HCT116 (cell line): ENCODE data around the gene WBP1L. TPM values are rescaled to one million over a fixed set of nuclear protein-coding genes. Genes with fewer than 3 reads are reported as not detected.

Experiments used
- ATAC-seq: fragments of 200-7000 bp; cut with Tn5 transposase; 2 replicates; pipeline ENCODE4 v1.9.1; 2020; ENCODE audit warnings: mild to moderate bottlenecking, moderate library complexity
- BruUV-seq: library from RNA; stranded (reverse); fragments of 400-500 nt; replicated peaks from 2 replicates; lab custom pipeline; 2021; lab: Mats Ljungman, UMichigan
- CTCF ChIA-PET: fragments of 300-600 bp; sonication (Branson Sonifier 250); formaldehyde crosslinking; loops from one replicate; lab custom pipeline; 2021; ENCODE audit warnings: antibody characterized with exemption; lab: Charles Lee
- POLR2A ChIA-PET: fragments of 300-600, 350-600 bp; sonication (Branson Sonifier 250); formaldehyde crosslinking; loops from one replicate; lab custom pipeline; 2021; ENCODE audit warnings: antibody characterized with exemption; lab: Charles Lee
- RAD21 ChIA-PET, 2 experiments: fragments of 300-600 bp; sonication (Branson Sonifier 250); formaldehyde crosslinking; loops; one replicate each; lab custom pipeline; 2023; ENCODE audit warnings: low total read pairs in 2 of 2; ENCODE audit not compliant: uncharacterized antibody in 2 of 2, unreplicated experiment in 2 of 2, low non-redundant PET in 1 of 2; lab: Charles Lee
- DNase-seq: peaks from one replicate; pipeline ENCODE4 v3.0.0-alpha.2; 2010; ENCODE audit warnings: low read depth, low spot score
- H2AFZ ChIP-seq: fragments of 200-600 bp; shearing (Covaris generic), sonication (generic); 2 replicates; pipeline ENCODE4 v1.6.1; 2017; ENCODE audit warnings: low read depth, mixed run types, mixed read lengths, antibody characterized with exemption, low read length; ENCODE audit not compliant: poor library complexity, severe bottlenecking
- H3K27ac ChIP-seq: 2 replicates; pipeline ENCODE4 v1.5.1; 2012; ENCODE audit warnings: low read depth, low read length
- H3K27me3 ChIP-seq: fragments of 200-600 bp; sonication (generic); 2 replicates; pipeline ENCODE4 v1.6.1; 2016; ENCODE audit warnings: mixed run types, low read length, mixed read lengths; ENCODE audit not compliant: insufficient read depth
- H3K36me3 ChIP-seq, 2 experiments: fragments of 200-500 bp in 1 of 2; fragments of 200-600 bp in 1 of 2; sonication (Bioruptor generic) in 1 of 2; sonication (generic) in 1 of 2; 2 replicates each; pipeline versions ENCODE4 v1.5.1 to v1.6.1; 2014 to 2016; ENCODE audit warnings: low read length in 2 of 2, inconsistent platforms in 1 of 2, mixed read lengths in 1 of 2, mixed run types in 1 of 2; ENCODE audit not compliant: insufficient read depth in 2 of 2, control insufficient read depth in 1 of 2
- H3K4me1 ChIP-seq, 2 experiments: fragments of 200-600 bp in 1 of 2; sonication (generic) in 1 of 2; 2 replicates each; pipeline versions ENCODE4 v1.5.1 to v1.6.1; 2012 to 2017; ENCODE audit warnings: low read length in 2 of 2, inconsistent platforms in 1 of 2, mild to moderate bottlenecking in 1 of 2, mixed read lengths in 1 of 2, mixed run types in 1 of 2, moderate library complexity in 1 of 2; ENCODE audit not compliant: insufficient read depth in 2 of 2, control insufficient read depth in 1 of 2
- H3K4me2 ChIP-seq: fragments of 200-600 bp; sonication (generic); 2 replicates; pipeline ENCODE4 v1.6.1; 2017; ENCODE audit warnings: mixed run types, low read length, mixed read lengths
- H3K4me3 ChIP-seq, 2 experiments: fragments of 200-600 bp in 1 of 2; sonication (generic) in 1 of 2; replicated peaks in 1 of 2; 2 replicates each; pipeline ENCODE4 v1.5.1; 2011 to 2016; ENCODE audit warnings: low read length in 2 of 2, control low read depth in 1 of 2, low read depth in 1 of 2, mild to moderate bottlenecking in 1 of 2, mixed read lengths in 1 of 2, mixed run types in 1 of 2
- H3K79me2 ChIP-seq: fragments of 200-600 bp; sonication (generic); 2 replicates; pipeline ENCODE4 v1.6.1; 2017; ENCODE audit warnings: mild to moderate bottlenecking, mixed run types, low read length, moderate library complexity, mixed read lengths; ENCODE audit not compliant: insufficient read depth
- H3K9ac ChIP-seq: fragments of 200-600 bp; sonication (generic); 2 replicates; pipeline ENCODE4 v1.6.1; 2016; ENCODE audit warnings: low read length, mixed read lengths
- H3K9me2 ChIP-seq: fragments of 200-600 bp; sonication (generic), shearing (Covaris generic); 2 replicates; pipeline ENCODE4 v1.6.1; 2017; ENCODE audit warnings: mixed run types, mild to moderate bottlenecking, moderate library complexity; ENCODE audit not compliant: insufficient read depth
- H3K9me3 ChIP-seq, 2 experiments: fragments of 200-500 bp in 1 of 2; fragments of 200-600 bp in 1 of 2; sonication (Bioruptor generic) in 1 of 2; sonication (generic) in 1 of 2; 2 replicates each; pipeline ENCODE4 v1.6.1; 2014 to 2017; ENCODE audit warnings: low read length in 2 of 2, mixed read lengths in 2 of 2, inconsistent platforms in 1 of 2, low read depth in 1 of 2, mild to moderate bottlenecking in 1 of 2, mixed run types in 1 of 2, moderate library complexity in 1 of 2; ENCODE audit not compliant: control insufficient read depth in 1 of 2, insufficient read depth in 1 of 2
- H4K20me1 ChIP-seq: fragments of 200-600 bp; sonication (generic), shearing (Covaris generic); 2 replicates; pipeline ENCODE4 v1.6.1; 2017; ENCODE audit warnings: mixed run types, mild to moderate bottlenecking, moderate library complexity; ENCODE audit not compliant: insufficient read depth
- CEBPB ChIP-seq: IDR thresholded peaks from 2 replicates; pipeline ENCODE4 v1.6.1; 2012; ENCODE audit warnings: low read depth
- EGR1 ChIP-seq: IDR thresholded peaks from 2 replicates; pipeline ENCODE4 v1.6.1; 2012; ENCODE audit warnings: low read depth
- EZH2 ChIP-seq: fragments of 200-600 bp; sonication (generic); IDR thresholded peaks from 2 replicates; pipeline ENCODE4 v1.6.1; 2017; ENCODE audit warnings: antibody characterized with exemption, mixed run types
- EZH2phosphoT487 ChIP-seq: fragments of 200-600 bp; IDR thresholded peaks from 2 replicates; pipeline ENCODE4 v1.6.1; 2018; ENCODE audit warnings: antibody characterized with exemption, borderline replicate concordance
- FOSL1 ChIP-seq: IDR thresholded peaks from 2 replicates; pipeline ENCODE4 v1.6.1; 2012; ENCODE audit warnings: low read depth
- JUND ChIP-seq: IDR thresholded peaks from 2 replicates; pipeline ENCODE4 v1.6.1; 2012
- MAX ChIP-seq: IDR thresholded peaks from 2 replicates; pipeline ENCODE4 v1.6.1; 2012
- POLR2A ChIP-seq: IDR thresholded peaks from 2 replicates; pipeline ENCODE4 v1.7.0; 2011; ENCODE audit warnings: borderline replicate concordance; ENCODE audit not compliant: insufficient read depth, insufficient read length; ENCODE audit errors: extremely low read depth
- SIN3A ChIP-seq: IDR thresholded peaks from 2 replicates; pipeline ENCODE4 v1.6.1; 2012; ENCODE audit warnings: low read depth
- SRF ChIP-seq: IDR thresholded peaks from 2 replicates; pipeline ENCODE4 v1.6.1; 2012; ENCODE audit warnings: low read depth
- TCF7L2 ChIP-seq: IDR thresholded peaks from 2 replicates; pipeline ENCODE4 v1.7.0; 2011; ENCODE audit warnings: borderline replicate concordance, inconsistent platforms; ENCODE audit not compliant: insufficient read depth, insufficient read length; ENCODE audit errors: extremely low read depth
- ZBTB33 ChIP-seq: IDR thresholded peaks from 2 replicates; pipeline ENCODE4 v1.6.1; 2011; ENCODE audit warnings: mild to moderate bottlenecking, low read length, moderate library complexity; ENCODE audit not compliant: insufficient replicate concordance; ENCODE audit errors: extremely low read depth
- intact Hi-C: fragments of 100-400 bp; cut with micrococcal nuclease; formaldehyde crosslinking; loops from 2 replicates; pipeline ENCODE4 v1.10.0; 2022
- total RNA-seq: library from RNA; stranded (reverse); gene quantifications from one replicate; pipeline ENCODE4 v1.2.1, GENCODE V29; 2021; ENCODE audit not compliant: unreplicated experiment

Gene WBP1L
- total RNA-seq, 1 experiment from 2014 or later: 25.2 TPM

- no peak for TF ChIP-seq ZBTB33
- no peak for TF ChIP-seq EZH2
- TF ChIP-seq SIN3A: no peak
- no peak for TF ChIP-seq FOSL1
- no peak for TF ChIP-seq JUND
- no peak for TF ChIP-seq EGR1
- no peak for TF ChIP-seq POLR2A
- no peak for TF ChIP-seq CEBPB
Measured at GRCh38 chr10:102765336-102765735, 21.6 kb downstream of the WBP1L start (continued).

GRCh38 chr10:102767428-102768160, 23.8 kb downstream of the WBP1L start:
- H3K79me2 ChIP-seq: no peaks in the 10 kb centered on the region
- TF ChIP-seq EZH2 (no peak), SIN3A (no peak), FOSL1 (no peak), MAX (no peak), SRF (no peak), TCF7L2 (no peak), EZH2phosphoT487 (no peak)
- no peak overlapping the region for H3K4me3 ChIP-seq
- H3K27me3 ChIP-seq: no peaks in the 10 kb centered on the region
- no peak overlapping the region for H3K27ac ChIP-seq
- no peak overlapping the region for H3K9ac ChIP-seq
- DNase-seq: no peak
- BruUV-seq: no TSS peak
- POLR2A ChIA-PET: no interaction called here
- RAD21 ChIA-PET: no interaction called here
- no peaks in the 10 kb centered on the region for H3K36me3 ChIP-seq
- intact Hi-C loops: no loop called here
- H3K9me3 ChIP-seq: no peaks in the 10 kb centered on the region
- H3K4me1 ChIP-seq: peaks cover 0 to 7% of the 10 kb centered on the region in 2 experiments; a peak in 1 of 4 replicates
- CTCF ChIA-PET: no interaction called here
- no peak overlapping the region for H3K4me2 ChIP-seq
- ATAC-seq: no peak
- no peak overlapping the region for H2AFZ ChIP-seq
- no peaks in the 10 kb centered on the region for H3K9me2 ChIP-seq
- no peaks in the 10 kb centered on the region for H4K20me1 ChIP-seq
